B cell (primary cell): ENCODE results near the gene SCAMP3.

Experiments used
- EZH2 ChIP-seq: IDR thresholded peaks from 2 replicates; pipeline ENCODE4 v1.6.1; 2012; ENCODE audit warnings: borderline replicate concordance, low read depth, mild to moderate bottlenecking, moderate library complexity, low read length; ENCODE audit not compliant: insufficient read depth, poor library complexity, severe bottlenecking
- TF ChIP-seq, protein P1 (sequence below): fragments of 200-600 bp; IDR thresholded peaks from one replicate; pipeline ENCODE4 v1.8.0; 2022; ENCODE audit warnings: antibody characterized with exemption, mild to moderate bottlenecking

- TF ChIP-seq, protein P1, sequence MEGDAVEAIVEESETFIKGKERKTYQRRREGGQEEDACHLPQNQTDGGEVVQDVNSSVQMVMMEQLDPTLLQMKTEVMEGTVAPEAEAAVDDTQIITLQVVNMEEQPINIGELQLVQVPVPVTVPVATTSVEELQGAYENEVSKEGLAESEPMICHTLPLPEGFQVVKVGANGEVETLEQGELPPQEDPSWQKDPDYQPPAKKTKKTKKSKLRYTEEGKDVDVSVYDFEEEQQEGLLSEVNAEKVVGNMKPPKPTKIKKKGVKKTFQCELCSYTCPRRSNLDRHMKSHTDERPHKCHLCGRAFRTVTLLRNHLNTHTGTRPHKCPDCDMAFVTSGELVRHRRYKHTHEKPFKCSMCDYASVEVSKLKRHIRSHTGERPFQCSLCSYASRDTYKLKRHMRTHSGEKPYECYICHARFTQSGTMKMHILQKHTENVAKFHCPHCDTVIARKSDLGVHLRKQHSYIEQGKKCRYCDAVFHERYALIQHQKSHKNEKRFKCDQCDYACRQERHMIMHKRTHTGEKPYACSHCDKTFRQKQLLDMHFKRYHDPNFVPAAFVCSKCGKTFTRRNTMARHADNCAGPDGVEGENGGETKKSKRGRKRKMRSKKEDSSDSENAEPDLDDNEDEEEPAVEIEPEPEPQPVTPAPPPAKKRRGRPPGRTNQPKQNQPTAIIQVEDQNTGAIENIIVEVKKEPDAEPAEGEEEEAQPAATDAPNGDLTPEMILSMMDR, result no peak
- TF ChIP-seq EZH2, result no peak
Observed at GRCh38 chr1:155219592-155220031, 42.5 kb downstream of the SCAMP3 start.
